LoVo (cell line): Measurements from ENCODE around the gene ILF3.

Experiments used
- DNase-seq: peaks from one replicate; pipeline ENCODE4 v3.0.0-alpha.2; 2016; ENCODE audit warnings: low spot score

Gene ILF3

GRCh38 chr19:10730932-10731331 lies 76.8 kb downstream of the ILF3 start:
- no peak for DNase-seq

DNA sequence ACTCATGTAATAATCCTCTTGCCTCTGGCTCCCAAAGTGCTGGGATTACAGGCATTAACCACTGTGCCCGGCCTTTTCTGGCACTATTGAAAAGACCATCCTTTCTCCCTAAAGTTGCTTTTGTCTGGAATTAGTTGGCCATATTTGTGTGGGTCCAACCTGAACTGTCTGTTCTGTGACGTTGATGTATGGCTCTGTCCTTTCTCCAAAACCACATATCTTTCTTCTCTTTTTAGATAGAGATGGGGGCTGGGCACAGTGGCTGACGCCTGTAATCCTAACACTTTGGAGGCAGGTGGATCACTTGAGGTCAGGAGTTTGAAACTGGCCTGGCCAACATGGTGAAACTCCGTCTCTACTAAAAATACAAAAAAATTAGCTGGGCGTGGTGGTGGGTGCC lies 81.6 kb downstream of the ILF3 start:
- no peak for DNase-seq

- no peak for DNase-seq
These were observed 82.0 kb downstream of the ILF3 start for GRCh38 chr19:10736189-10736588.

DNA sequence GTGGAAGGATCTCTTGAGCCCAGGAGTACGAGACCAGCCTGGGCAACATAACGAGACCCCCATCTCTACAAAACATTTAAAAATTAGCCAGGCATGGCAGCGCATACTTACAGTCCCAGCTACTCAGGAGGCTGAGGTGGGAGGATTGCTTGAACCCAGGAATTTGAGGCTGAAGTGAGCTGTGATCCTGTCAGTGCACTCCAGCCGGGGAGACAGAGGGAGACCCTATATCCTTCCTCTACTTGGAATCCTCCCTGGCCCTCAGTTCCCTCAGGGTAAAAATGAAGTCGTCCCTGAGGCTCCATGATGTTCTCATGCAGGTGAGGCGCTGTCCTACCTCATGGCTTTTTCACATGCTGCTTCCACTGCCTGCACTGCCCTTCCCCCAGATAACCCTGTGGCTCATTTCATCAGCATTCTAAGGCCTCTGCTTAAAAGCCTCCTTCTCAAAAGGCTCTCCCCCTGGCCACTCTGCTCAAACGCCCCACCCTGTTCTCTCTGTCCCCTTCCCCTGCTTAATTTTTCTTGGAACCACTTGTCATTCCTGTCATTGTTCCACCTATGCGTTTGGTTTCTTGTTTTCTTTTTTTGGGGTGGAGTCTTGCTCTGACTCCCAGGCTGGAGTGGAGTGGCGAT lies 82.9 kb downstream of the ILF3 start:
- no peak for DNase-seq

GRCh38 chr19:10737722-10738121 lies 83.6 kb downstream of the ILF3 start:
- no peak for DNase-seq

DNA sequence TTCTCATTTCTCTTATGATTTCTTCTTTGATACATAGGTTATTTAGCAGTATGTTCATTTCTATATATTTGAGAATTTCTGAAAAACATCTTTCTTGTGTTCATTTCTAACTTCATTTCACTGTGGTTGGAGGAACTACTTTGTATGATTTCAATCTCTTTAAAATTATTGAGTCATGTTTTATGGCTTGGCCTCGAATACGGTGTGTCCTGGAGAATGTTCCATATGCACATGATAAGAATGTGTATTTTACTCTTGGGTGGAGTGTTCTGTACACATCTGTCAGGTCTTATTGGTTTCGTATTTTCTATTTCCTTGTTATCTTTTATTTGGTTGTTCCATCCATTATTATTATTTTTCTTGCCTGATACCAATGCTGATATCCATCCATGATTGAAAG lies 86.7 kb downstream of the ILF3 start:
- DNase-seq = peak; percentile 69
